ENCODE results near the gene AUTS2.

AUTS2 gene

DNA sequence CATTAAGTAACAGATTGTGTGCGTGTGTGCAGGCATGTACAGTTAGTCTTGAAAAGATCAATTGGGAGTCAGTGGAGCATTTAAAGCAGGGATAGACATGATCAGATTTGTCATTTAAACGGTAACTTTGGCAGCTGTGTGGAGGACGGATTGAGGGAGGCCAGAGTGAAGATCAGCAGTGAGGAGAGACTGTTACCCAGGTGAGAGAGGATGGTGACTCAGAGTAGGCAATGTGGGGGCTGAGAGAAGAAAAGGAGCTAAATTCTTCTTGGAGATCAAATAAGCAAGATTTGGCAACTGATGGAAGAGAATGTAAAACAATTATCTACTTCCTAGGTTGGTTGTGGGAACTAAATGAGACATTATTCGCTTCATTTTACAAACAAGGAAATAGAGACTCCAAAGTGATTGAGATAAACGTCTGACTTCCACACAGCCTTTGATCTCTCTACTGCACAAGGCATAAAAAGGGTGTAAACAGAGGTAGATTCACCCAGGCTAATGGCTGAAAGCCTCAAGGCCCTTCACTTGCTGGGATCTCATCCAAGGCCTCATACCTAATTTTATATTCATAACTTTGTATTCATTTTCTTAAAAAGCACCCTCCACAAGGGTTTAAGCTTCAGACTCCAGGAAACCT lies 868.6 kb downstream of the AUTS2 start:
- in situ Hi-C loops (cut with MboI; ENCODE audit: low sequenced_read_pairs): no loop called here

GRCh38 chr7:70470746-70471145 lies 872.5 kb downstream of the AUTS2 start:
- in situ Hi-C loops (cut with MboI; ENCODE audit: low sequenced_read_pairs): no loop called here

DNA sequence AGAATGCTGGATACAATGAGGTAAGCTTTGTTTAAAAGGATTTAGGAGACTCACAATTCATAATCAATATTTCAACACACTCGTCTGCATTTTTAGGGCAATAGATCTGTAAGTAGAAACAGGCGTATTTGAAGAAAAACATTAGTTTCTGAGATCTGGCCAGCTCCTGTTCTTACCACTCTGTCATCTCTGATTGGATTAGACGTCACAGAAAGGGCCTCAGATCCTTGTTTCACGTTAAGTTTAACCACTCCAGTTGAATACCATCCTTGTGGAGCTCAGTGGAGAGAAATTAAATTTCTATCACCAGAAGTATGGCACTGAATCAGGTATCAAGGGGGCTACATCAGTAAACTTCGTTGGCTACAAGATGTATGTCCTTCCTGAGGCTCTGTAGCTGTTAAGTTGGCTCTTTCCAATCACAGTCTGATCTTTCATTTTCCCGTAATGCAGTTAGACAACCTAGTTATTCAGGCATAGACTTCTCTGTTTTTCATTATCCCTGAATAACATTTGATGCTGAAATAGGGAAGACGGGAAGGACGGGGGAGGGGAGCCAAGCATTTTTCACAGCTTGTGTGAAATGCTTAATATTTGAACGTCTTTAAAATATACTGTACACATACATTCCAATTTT lies 874.4 kb downstream of the AUTS2 start:
- in situ Hi-C loops (cut with MboI; ENCODE audit: low sequenced_read_pairs): no loop called here

- in situ Hi-C loops (cut with MboI; ENCODE audit: low sequenced_read_pairs): no loop called here
Measured at GRCh38 chr7:70474639-70475234, 876.5 kb downstream of the AUTS2 start.

DNA sequence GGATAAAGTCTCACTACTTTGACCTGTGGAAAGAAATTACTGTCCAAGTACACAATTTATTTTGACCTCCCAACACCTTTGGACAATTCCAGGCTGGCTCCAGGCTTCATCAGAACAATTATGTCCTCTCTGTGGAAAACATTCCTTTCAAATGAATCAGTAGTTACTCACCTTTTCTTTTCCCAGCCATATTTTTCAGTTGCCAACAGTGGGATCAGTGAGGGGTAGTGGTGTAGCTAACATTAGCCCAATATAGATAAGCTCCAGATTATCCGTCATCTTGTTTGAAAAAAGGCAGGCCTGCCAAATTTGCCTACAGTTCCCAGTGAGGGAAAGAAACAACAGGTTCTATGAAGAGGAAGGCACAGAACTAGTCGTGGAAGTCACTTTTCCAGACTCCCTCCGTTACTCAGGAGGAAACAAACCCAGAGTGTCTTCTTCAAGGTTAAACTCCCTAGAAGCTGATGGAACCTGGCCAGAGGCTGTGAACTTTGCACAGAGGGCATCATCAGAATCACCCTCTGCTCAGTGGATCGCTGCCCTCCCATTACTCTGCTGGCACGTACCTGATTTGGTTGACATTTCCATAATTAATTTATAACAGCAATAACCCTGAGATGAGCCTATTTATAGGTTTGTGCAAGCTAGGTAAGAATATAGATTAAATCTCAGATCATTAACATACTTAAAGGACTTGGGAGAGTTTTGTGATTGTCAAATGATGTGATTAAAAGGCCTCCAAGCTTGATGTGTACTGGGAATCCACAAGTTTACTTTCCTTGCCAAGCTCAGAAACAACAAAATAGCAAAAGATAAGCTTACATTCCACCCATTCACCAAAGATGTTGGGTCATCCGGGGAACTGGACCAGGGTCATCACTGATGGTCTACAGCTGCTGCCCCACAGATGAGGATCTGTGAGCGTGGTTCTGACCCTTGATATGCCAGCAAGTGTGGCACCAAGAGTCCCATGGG lies 879.0 kb downstream of the AUTS2 start:
- in situ Hi-C loops (cut with MboI; ENCODE audit: low sequenced_read_pairs): no loop called here

- in situ Hi-C loops (cut with MboI; ENCODE audit: low sequenced_read_pairs): no loop called here
Measured at GRCh38 chr7:70479153-70480021, 881.1 kb downstream of the AUTS2 start.

GRCh38 chr7:70480927-70481569 lies 882.8 kb downstream of the AUTS2 start:
- in situ Hi-C loops (cut with MboI; ENCODE audit: low sequenced_read_pairs): no loop called here

DNA sequence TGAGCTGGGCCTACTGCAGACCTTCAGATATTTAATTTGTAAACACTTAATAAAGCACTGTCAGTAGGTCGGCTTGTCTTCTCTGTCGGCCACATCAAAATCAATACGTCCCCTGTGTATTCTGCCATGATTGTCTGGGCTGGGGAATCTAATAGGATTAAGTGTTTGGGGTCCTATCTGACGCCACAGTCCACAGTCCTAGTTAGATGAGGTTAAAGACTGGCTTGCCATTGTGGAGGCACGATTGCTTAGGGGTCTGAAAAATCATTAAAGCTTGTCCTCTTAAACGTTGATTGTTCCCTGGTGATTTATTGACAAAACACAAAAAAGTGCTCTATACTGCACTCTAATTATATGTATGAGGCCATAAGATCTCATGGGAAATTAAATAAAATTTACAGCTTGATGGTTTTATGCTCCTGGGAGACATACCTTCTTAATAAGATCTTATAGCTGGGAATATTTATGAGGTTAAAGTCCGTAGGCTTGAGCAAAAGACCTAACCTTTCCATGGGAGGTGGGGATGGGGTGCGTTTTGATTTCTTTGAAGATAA lies 883.4 kb downstream of the AUTS2 start:
- in situ Hi-C loops (cut with MboI; ENCODE audit: low sequenced_read_pairs): no loop called here

- in situ Hi-C loops (cut with MboI; ENCODE audit: low sequenced_read_pairs): no loop called here
Measured at GRCh38 chr7:70484255-70484654, 886.0 kb downstream of the AUTS2 start.

GRCh38 chr7:70486977-70487376 lies 888.7 kb downstream of the AUTS2 start:
- in situ Hi-C loops (cut with MboI; ENCODE audit: low sequenced_read_pairs): no loop called here

DNA sequence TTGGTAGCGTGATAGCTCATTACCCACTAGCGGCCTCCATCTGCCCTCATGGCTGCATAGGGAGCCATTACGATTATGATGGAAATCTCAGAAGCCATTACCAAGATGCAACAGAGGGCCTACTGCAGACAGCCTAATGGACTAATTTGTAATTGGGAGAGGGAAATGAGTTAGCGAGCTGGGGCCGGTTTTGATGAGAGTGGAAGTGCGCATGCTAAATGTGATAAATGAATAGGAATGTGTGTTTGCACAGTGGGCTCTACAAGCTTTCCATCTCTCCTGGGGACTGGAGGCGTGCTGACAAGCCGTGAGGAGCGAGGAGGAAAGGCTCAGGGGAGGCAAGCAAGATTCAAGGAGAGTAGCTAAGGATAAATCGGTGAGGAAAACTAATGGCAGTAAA lies 889.2 kb downstream of the AUTS2 start:
- in situ Hi-C loops (cut with MboI; ENCODE audit: low sequenced_read_pairs): no loop called here

- in situ Hi-C loops (cut with MboI; ENCODE audit: low sequenced_read_pairs): no loop called here
Measured at GRCh38 chr7:70487886-70488285, 889.6 kb downstream of the AUTS2 start.

DNA sequence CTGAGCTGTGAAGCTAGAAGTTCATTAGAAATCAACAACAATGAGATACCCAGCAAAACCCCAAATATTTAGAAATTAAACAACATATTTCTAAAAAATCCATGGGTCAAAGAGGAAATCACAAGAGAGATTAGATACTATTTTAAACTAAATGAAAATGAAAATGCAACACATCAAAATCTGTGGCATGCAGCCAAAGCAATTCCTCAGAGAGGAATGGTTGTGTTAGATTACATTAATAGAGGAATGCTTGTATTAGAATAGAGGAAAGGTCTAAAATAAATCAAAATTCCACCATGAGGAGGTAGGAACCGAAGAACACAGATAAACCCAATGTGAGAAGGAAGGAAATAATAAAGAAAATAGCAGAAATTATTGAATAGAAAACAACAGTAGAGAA lies 891.5 kb downstream of the AUTS2 start:
- in situ Hi-C loops (cut with MboI; ENCODE audit: low sequenced_read_pairs): no loop called here

DNA sequence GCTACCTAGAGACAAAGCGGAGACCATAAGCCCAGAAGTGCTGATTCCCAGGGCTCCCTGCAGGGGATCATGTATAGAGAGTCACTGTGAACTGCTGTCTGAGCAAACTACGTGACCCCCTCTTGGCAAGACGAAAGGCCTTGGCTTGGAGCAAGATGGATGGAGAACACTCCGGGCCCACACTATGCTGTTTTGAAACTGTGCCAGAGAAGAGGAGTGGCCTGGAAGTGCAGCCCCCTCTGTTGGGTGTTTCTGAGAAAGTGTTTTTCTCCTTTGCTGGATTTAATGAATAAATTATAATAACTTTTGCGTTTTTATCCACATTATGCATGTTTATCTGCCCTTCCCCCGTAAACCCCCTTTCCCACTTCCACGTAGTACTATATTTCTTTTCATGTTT lies 894.4 kb downstream of the AUTS2 start:
- in situ Hi-C loops (cut with MboI; ENCODE audit: low sequenced_read_pairs): no loop called here

DNA sequence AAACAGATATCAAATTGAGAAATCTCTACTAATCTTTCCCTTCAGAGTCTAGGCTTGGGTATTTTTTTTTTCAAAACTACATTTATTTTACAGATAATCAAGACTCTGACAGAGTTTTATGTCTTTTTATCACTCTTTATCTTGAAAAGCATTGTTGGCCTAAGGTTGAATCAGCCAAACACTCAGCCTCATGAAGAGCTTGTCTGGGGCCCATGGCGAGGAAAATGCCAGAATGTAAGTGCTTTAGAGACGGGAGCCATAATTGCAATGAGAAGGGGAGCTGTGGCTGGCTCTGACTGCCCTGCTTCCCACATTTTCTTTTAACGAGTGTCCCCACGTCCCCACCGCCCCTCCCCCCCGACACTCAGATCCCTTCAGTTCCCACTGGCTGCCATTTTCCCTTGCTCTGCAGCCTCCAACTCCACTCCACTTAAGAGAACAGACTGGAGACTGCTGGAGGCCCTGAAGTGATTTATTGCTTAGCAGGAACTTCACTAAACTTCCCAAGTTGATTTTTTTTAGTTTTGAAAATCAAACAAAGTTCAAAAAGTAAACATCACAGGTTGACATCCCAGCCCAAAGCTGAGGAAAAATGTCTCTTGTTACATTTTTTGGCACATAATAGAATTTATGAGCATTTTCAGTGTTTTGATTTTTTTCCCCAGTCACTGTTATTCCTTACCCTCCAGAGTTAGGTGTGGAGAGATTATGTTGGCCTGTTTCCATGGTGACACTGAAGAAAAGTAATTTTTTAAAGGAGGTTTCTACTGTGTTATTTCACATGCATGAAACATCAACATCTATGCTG lies 896.2 kb downstream of the AUTS2 start:
- in situ Hi-C loops (cut with MboI; ENCODE audit: low sequenced_read_pairs): no loop called here

DNA sequence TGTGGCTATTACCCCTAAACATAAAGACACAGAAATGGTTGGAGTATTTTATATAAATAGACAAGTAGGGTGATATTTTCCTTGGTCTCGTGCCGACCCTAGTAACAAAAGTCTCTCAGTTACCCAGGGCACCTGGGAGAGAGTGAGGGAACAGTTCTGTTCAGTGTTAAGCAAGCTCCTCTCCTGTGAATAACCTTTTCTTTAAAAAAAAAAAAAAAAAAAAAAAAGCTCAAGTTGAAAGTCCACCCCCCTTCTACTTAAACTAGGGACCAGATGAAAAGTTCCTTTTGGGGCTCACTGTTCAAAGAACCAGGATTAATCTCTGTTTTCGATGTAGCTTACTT lies 896.7 kb downstream of the AUTS2 start:
- in situ Hi-C loops (cut with MboI; ENCODE audit: low sequenced_read_pairs): no loop called here

- in situ Hi-C loops (cut with MboI; ENCODE audit: low sequenced_read_pairs): no loop called here
Measured at GRCh38 chr7:70497793-70498192, 899.5 kb downstream of the AUTS2 start.

DNA sequence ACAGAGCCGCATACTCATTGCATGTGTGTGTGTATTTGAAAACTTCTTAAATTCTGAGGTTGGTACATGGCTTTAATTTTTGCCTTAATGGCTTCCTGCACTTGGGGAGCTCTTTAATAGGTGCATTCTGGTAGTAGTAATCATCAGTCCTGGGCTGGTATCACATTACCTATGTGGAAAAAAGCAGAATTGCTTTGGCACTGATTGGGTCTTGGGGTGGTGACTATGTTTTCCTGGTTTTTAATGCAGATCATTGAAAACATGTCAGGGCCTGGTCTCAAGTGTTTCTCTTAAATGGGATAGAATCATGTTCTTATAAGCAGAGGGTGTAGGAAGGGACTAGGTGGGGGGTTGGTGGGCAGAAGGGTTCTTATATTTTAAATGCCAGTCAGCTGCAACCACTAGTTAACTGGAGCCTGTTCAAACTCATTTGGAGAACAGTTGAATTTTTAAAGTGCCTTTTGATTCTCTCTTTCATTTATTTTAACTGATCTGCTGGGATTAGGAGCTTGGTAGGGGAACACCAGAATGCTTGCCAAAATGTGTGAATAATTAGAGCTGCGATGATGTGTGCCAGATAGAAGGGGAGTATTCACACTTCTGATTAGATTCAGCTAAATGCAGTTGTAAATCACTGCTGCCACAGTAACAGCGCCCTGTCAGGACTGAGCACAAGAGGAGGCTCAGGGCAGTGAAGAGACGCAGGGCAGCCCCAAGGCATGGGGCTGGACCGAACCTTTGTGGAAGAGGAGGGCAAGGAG lies 900.1 kb downstream of the AUTS2 start:
- in situ Hi-C loops (cut with MboI; ENCODE audit: low sequenced_read_pairs): no loop called here

All from HL-60/S4 treated with retinoic acid at 250 ng/mL for 4 days and 3 days (cell line).